Neural progenitor cell (in vitro differentiated cells): ENCODE data around the gene CAMSAP1.

ENCODE experiments used
- CTCF ChIP-seq: fragments of 200-600 bp; sonication (generic); IDR thresholded peaks from 2 replicates; pipeline ENCODE4 v1.5.1; 2017; ENCODE audit warnings: antibody characterized with exemption, mild to moderate bottlenecking
- EZH2 ChIP-seq: fragments of 200-600 bp; sonication (generic); IDR thresholded peaks from 2 replicates; pipeline ENCODE4 v1.6.1; 2017; ENCODE audit warnings: antibody characterized with exemption, mild to moderate bottlenecking, moderate library complexity

GRCh38 chr9:135928731-135929655 lies 21.6 kb upstream of the CAMSAP1 start:
- TF ChIP-seq CTCF, result no peak
- TF ChIP-seq EZH2, result no peak
